HG03575 (cell line): ENCODE measurements around the gene GNG11.
"Not testable (repeated sequence)": the region's sequence is repeated elsewhere in the genome, so short reads cannot be mapped to it uniquely, and the experiment has no call there.

ENCODE experiments used
- ATAC-seq: cut with Tn5 transposase; IDR thresholded peaks from one replicate; pipeline ENCODE4 v1.9.1; 2021; ENCODE audit not compliant: unreplicated experiment, insufficient number of reproducible peaks, low FRiP score; ENCODE audit errors: extremely low read depth

The GNG11 gene

GRCh38 chr7:93910076-93910994, 11.2 kb upstream of the GNG11 start:
- no peak for ATAC-seq

- ATAC-seq, result not testable (repeated sequence)
These were observed 10.3 kb upstream of the GNG11 start for GRCh38 chr7:93911242-93911641.

- ATAC-seq, result not testable (repeated sequence)
These were observed 9.9 kb upstream of the GNG11 start for GRCh38 chr7:93911661-93912060.

- ATAC-seq, result no peak
These were observed 8.3 kb upstream of the GNG11 start for GRCh38 chr7:93913197-93913596.

GRCh38 chr7:93914581-93915066, 6.9 kb upstream of the GNG11 start:
- ATAC-seq, result no peak

GRCh38 chr7:93915206-93915842, 6.2 kb upstream of the GNG11 start:
- not testable (repeated sequence) for ATAC-seq

- ATAC-seq, result not testable (repeated sequence)
These were observed 5.6 kb upstream of the GNG11 start for GRCh38 chr7:93915888-93916287.

GRCh38 chr7:93916315-93916714, 5.2 kb upstream of the GNG11 start:
- not testable (repeated sequence) for ATAC-seq

- no peak for ATAC-seq
These were observed 896 bp upstream of the GNG11 start for GRCh38 chr7:93920496-93921182.

GRCh38 chr7:93921186-93921585, 349 bp upstream of the GNG11 start:
- no peak for ATAC-seq

- ATAC-seq, result no peak
These were observed 1.8 kb downstream of the GNG11 start for GRCh38 chr7:93923296-93923695.

- ATAC-seq, result no peak
These were observed 2.4 kb downstream of the GNG11 start for GRCh38 chr7:93923942-93924341.

GRCh38 chr7:93926800-93927199, 5.3 kb downstream of the GNG11 start:
- ATAC-seq, result no peak

- no peak for ATAC-seq
These were observed 6.0 kb downstream of the GNG11 start for GRCh38 chr7:93927585-93927984.

GRCh38 chr7:93931655-93932054, 10.1 kb downstream of the GNG11 start:
- no peak for ATAC-seq

GRCh38 chr7:93933156-93933555, 11.6 kb downstream of the GNG11 start:
- ATAC-seq, result no peak

GRCh38 chr7:93935102-93935501, 13.6 kb downstream of the GNG11 start:
- ATAC-seq, result no peak

GRCh38 chr7:93937818-93938217, 16.3 kb downstream of the GNG11 start:
- ATAC-seq, result no peak

- no peak for ATAC-seq
These were observed 16.8 kb downstream of the GNG11 start for GRCh38 chr7:93938293-93938692.

GRCh38 chr7:93941945-93942344, 20.4 kb downstream of the GNG11 start:
- ATAC-seq, result no peak
